Putamen (tissue), 1 donor: ENCODE measurements around the gene GLCCI1.

Experiments
- DNase-seq: peaks from one replicate; pipeline ENCODE4 v3.0.0-alpha.2; 2016; ENCODE audit warnings: low spot score

The GLCCI1 gene

GRCh38 chr7:8130663-8131062, 162.1 kb downstream of the GLCCI1 start:
- DNase-seq = no peak

DNA sequence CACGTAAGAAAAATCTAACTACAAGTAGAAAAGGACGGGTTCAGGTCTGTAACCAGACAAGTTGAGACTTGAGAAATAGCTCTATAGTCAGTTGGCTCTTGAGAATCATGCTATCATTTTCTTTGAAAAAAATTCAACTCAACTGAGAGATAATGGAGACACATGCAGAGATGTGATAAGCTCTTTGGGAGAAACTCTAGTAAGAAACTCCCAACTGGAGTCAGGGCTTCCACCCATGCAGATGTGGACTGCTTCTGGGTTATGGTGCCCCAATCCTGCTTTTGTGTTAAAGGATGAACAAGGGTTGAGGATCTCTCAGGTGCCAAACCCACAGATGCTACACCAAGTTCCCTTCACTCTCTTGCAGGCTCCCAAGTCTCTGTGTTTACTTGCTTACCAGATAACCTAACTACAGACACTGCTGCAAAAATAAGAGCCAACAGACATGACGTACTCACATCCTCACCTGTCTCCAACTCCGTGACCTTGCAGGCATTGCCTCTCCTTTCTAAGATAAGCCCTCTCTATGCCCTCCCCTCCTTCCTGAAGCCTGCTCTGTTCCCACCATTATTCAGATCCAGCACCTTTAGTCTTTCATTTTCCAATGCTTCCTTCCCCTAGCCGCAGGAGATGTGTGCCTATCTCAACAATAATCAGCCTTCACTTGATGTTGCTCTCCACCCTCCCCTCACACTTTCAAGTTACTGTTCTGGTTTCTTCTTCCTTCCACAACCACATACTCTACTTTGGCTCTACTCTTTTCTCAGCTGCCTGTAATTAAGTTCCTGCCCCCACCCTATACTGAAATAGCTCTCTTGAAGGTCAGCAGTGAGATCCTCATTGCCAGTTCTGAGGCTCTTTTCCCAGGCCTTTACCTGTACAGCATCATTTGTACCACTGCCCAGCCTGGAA, 163.4 kb downstream of the GLCCI1 start:
- no peak for DNase-seq

DNA sequence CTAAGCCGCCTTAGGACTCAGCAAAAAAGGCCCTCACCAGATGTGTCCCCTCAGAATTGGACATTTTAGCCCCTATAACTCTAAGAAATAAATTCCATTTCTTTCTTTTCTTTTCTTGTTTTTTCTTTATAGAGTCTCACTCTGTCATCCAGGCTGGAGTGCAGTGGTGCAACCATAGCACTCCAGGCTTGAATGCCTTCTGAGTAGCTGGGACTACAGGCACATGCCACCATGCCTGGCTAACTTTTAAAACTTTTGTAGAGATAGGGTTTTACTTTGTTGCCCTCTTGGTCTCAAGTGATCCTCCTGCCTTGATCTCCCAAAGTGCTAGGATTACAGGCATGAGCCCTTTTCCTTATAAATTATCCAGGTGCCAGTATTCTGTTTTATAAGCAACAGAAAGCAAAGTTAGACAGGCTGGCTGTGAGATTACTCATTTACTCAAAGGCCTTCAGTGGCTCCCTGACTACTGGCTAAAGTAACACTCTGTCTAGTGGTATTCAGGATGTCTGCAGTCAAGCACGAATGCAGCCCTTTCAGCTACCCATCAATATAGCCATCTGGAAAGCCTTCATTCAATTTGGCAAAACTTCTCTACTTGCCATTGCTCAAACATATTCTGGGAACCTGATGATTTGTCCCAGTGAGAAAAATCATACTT, 164.7 kb downstream of the GLCCI1 start:
- no peak for DNase-seq

DNA sequence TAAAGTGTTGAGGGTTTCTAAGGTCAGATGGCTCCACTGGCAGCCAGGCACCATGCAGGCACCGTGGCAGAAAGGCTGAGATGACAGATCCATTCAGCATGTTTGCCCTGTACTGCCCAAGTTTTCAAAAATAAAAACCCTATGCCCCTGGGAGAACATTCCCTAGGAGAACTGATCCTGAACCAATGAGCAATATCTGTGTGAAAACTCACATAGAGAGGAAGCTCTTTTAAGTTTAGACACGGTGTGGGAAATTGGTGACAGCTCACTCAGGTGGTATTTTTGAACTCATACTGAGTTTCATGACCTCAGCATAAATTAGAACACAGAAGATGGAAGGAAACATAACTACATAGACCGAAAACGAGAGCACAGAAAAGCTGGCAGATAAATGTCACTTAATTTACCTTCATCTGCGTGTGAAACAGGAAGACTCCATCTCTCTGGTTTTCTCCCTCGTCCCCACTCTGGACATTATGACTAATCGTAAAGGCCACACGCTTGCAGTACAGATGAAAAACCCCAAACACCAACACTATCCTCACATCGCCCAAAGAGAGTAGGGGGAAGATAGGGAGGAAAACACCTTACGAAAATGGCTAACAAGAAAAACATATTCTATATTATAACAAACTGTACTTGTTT, 165.6 kb downstream of the GLCCI1 start:
- no peak for DNase-seq

- no peak for DNase-seq
Measured at GRCh38 chr7:8135417-8135816, 166.8 kb downstream of the GLCCI1 start.

- DNase-seq = no peak
Measured at GRCh38 chr7:8136051-8136730, 167.6 kb downstream of the GLCCI1 start.
